Measurements from ENCODE around the gene KLK1.

- TF ChIP-seq TCF12 (IDR thresholded peaks at IDR 0.05) (no peak), CTCF (IDR thresholded peaks at IDR 0.05) (no peak), GATA2 (CRISPR knock-in tag; IDR thresholded peaks at IDR 0.05) (no peak), PBX3 (IDR thresholded peaks at IDR 0.05) (no peak), SMC3 (IDR thresholded peaks at IDR 0.05; ENCODE audit: low read depth, low read length) (no peak), NRF1 (IDR thresholded peaks at IDR 0.05; ENCODE audit: low read depth, low read length) (no peak), MXI1 (IDR thresholded peaks at IDR 0.05; ENCODE audit: low read depth, low read length) (no peak), YY1 (IDR thresholded peaks at IDR 0.05; ENCODE audit: low read depth) (no peak), IRF3 (IDR thresholded peaks at IDR 0.05; ENCODE audit: low read depth, low read length) (no peak), TAF1 (IDR thresholded peaks at IDR 0.05; ENCODE audit: borderline replicate concordance, low read depth, low read length) (no peak), POLR2AphosphoS5 (IDR thresholded peaks at IDR 0.05; ENCODE audit: low read depth, low read length) (no peak), REST (IDR thresholded peaks at IDR 0.05; ENCODE audit: low read depth, low read length) (no peak), USF1 (IDR thresholded peaks at IDR 0.05; ENCODE audit: borderline replicate concordance, low read depth) (no peak)
These were observed 5.4 kb downstream of the KLK1 start for GRCh38 chr19:50817941-50818858.
